Loucy (cell line): ENCODE measurements around the gene OXA1L.

Experiments
- H2AFZ ChIP-seq: fragments of 200-600 bp; sonication (generic); 2 replicates; pipeline ENCODE4 v1.6.0; 2016; ENCODE audit warnings: antibody characterized with exemption, mild to moderate bottlenecking, low read length, moderate library complexity
- H3F3A ChIP-seq: fragments of 200-600 bp; 2 replicates; pipeline ENCODE4 v1.6.0; 2016; ENCODE audit warnings: antibody characterized with exemption, low read depth, mild to moderate bottlenecking
- H3K27me3 ChIP-seq: fragments of 200-600 bp; sonication (generic); 2 replicates; pipeline ENCODE4 v1.6.1; 2014; ENCODE audit warnings: low read length, mild to moderate bottlenecking; ENCODE audit not compliant: insufficient read depth, poor library complexity, severe bottlenecking
- H3K36me3 ChIP-seq: fragments of 200-600 bp; sonication (generic); 2 replicates; pipeline ENCODE4 v1.6.1; 2016; ENCODE audit warnings: low read length; ENCODE audit not compliant: insufficient read depth
- H3K4me1 ChIP-seq: fragments of 200-600 bp; sonication (generic); 2 replicates; pipeline ENCODE4 v1.5.1; 2014; ENCODE audit warnings: low read length, mild to moderate bottlenecking; ENCODE audit not compliant: insufficient read depth, poor library complexity, severe bottlenecking
- H3K4me2 ChIP-seq: fragments of 200-600 bp; sonication (generic); 2 replicates; pipeline ENCODE4 v1.6.0; 2014; ENCODE audit warnings: antibody characterized with exemption, low read length, low read depth, mild to moderate bottlenecking; ENCODE audit not compliant: poor library complexity, severe bottlenecking
- H3K4me3 ChIP-seq: fragments of 200-600 bp; sonication (generic); 2 replicates; pipeline ENCODE4 v1.5.1; 2014; ENCODE audit warnings: low read length, mild to moderate bottlenecking, mixed read lengths; ENCODE audit not compliant: poor library complexity, severe bottlenecking
- H3K79me2 ChIP-seq: fragments of 200-600 bp; sonication (generic); 2 replicates; pipeline ENCODE4 v1.6.1; 2014; ENCODE audit warnings: low read length; ENCODE audit not compliant: insufficient read depth
- H3K9ac ChIP-seq: fragments of 200-600 bp; sonication (generic); 2 replicates; pipeline ENCODE4 v1.6.0; 2014; ENCODE audit warnings: mild to moderate bottlenecking, low read depth, low read length, moderate library complexity; ENCODE audit not compliant: poor library complexity, severe bottlenecking
- H3K9me2 ChIP-seq: fragments of 200-600 bp; sonication (generic); replicated peaks from 2 replicates; pipeline ENCODE4 v1.6.1; 2016; ENCODE audit warnings: low read depth, low read length, mixed read lengths
- H3K9me3 ChIP-seq: fragments of 200-600 bp; sonication (generic); 2 replicates; pipeline ENCODE4 v1.6.1; 2014; ENCODE audit warnings: mild to moderate bottlenecking, antibody characterized with exemption, low read length, low read depth; ENCODE audit not compliant: insufficient read depth
- H4K20me1 ChIP-seq: fragments of 200-600 bp; sonication (generic); 2 replicates; pipeline ENCODE4 v1.6.0; 2014; ENCODE audit warnings: antibody characterized with exemption, low read length, mild to moderate bottlenecking; ENCODE audit not compliant: insufficient read depth, poor library complexity, severe bottlenecking
- EZH2phosphoT487 ChIP-seq: fragments of 200-600 bp; IDR thresholded peaks from 2 replicates; pipeline ENCODE4 v1.6.1; 2018; ENCODE audit warnings: antibody characterized with exemption, mild to moderate bottlenecking, moderate library complexity, borderline replicate concordance
- TF ChIP-seq, protein P1 (sequence below): fragments of 200-600 bp; sonication (generic); conservative IDR thresholded peaks from 2 replicates; pipeline ENCODE4 v1.5.1; 2014; ENCODE audit warnings: mild to moderate bottlenecking, antibody characterized with exemption, low read length

The OXA1L gene

DNA sequence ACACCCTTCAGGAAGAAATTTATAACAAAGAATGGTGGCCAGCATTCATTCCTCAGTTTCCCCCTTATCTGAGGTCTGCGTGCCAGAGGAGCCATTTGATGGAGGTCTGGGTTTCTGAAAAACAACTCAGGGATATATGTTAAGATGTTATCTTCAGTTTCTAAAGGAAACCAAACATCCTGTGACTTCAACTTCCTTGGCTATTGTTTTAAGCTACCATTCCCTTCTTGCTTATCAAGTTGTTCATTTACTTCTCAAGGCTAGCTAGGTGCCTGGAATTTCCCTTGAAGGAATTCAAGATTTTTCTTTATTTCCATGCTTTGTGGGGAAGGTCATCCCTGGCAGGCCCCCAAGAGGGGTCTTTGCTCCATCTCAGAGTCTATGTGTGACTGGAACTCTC, 27.1 kb upstream of the OXA1L start:
- H3K4me2 ChIP-seq, result no peak overlapping the region
- no peaks in the 10 kb centered on the region for H3K36me3 ChIP-seq
- H4K20me1 ChIP-seq, result no peaks in the 10 kb centered on the region
- no peak overlapping the region for H2AFZ ChIP-seq
- H3K9me2 ChIP-seq, result no peaks in the 10 kb centered on the region
- no peaks in the 10 kb centered on the region for H3K27me3 ChIP-seq
- H3F3A ChIP-seq, result no peaks in the 10 kb centered on the region
- TF ChIP-seq, protein P1, sequence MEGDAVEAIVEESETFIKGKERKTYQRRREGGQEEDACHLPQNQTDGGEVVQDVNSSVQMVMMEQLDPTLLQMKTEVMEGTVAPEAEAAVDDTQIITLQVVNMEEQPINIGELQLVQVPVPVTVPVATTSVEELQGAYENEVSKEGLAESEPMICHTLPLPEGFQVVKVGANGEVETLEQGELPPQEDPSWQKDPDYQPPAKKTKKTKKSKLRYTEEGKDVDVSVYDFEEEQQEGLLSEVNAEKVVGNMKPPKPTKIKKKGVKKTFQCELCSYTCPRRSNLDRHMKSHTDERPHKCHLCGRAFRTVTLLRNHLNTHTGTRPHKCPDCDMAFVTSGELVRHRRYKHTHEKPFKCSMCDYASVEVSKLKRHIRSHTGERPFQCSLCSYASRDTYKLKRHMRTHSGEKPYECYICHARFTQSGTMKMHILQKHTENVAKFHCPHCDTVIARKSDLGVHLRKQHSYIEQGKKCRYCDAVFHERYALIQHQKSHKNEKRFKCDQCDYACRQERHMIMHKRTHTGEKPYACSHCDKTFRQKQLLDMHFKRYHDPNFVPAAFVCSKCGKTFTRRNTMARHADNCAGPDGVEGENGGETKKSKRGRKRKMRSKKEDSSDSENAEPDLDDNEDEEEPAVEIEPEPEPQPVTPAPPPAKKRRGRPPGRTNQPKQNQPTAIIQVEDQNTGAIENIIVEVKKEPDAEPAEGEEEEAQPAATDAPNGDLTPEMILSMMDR, result no peak
- TF ChIP-seq EZH2phosphoT487, result no peak
- H3K9ac ChIP-seq, result no peak overlapping the region
- no peak overlapping the region for H3K4me3 ChIP-seq
- no peaks in the 10 kb centered on the region for H3K79me2 ChIP-seq
- H3K9me3 ChIP-seq, result no peaks in the 10 kb centered on the region
- no peaks in the 10 kb centered on the region for H3K4me1 ChIP-seq

DNA sequence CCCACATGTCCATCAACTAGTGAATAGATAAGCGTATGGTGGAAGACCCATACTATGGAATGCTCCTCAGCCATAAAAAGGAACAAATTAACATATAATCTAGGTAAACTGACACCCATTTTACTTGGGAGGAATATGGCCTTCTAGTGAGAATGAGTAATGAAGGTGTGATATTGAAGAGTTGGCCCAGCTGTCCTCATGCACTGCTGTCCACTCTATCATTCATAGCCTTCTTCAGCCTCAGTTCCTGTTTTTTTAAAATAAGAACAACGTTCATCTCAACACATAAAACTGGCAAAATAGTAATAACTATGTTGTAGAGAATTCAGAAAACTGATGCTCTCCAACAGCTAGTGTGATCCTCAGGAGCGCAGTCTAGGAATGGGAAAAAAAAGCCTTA, 26.5 kb upstream of the OXA1L start:
- Histone ChIP-seq H3K27me3 (no peaks in the 10 kb centered on the region), H2AFZ (no peak overlapping the region), H3K4me1 (no peaks in the 10 kb centered on the region), H3K9me2 (no peaks in the 10 kb centered on the region), H3K9me3 (no peaks in the 10 kb centered on the region), H3K4me3 (no peak overlapping the region), H3K4me2 (no peak overlapping the region), H3K79me2 (no peaks in the 10 kb centered on the region), H4K20me1 (no peaks in the 10 kb centered on the region), H3K9ac (no peak overlapping the region), H3F3A (no peaks in the 10 kb centered on the region), H3K36me3 (no peaks in the 10 kb centered on the region)
- TF ChIP-seq, protein P1, result no peak
- TF ChIP-seq EZH2phosphoT487, result no peak

DNA sequence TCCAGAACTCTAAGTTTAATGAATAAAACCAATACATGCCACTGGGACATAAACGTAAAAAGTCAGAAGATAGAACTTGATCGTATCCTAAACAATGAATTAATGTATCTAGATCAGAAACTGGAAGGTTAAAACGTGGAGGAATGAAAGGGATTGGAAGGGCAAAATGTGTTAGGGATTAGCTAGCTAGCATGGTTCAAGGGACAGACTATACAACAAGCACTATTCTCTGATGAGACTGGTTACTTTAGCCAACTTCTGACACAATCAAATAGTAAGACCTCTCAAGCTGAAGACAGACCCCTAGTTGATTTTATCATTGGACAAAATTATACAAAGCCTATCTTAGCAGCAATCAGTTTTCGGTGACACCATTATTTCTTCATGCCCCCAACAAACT, 18.7 kb upstream of the OXA1L start:
- no peak overlapping the region for H2AFZ ChIP-seq

More for the DNA sequence above, 18.7 kb upstream of the OXA1L start:
- Histone ChIP-seq H3K9me3 (no peaks in the 10 kb centered on the region), H3K4me2 (no peak overlapping the region), H3K9ac (no peak overlapping the region), H3K4me3 (no peak overlapping the region), H3K9me2 (no peaks in the 10 kb centered on the region), H4K20me1 (no peaks in the 10 kb centered on the region), H3K36me3 (no peaks in the 10 kb centered on the region), H3K4me1 (no peaks in the 10 kb centered on the region), H3K27me3 (no peaks in the 10 kb centered on the region), H3F3A (no peaks in the 10 kb centered on the region), H3K79me2 (no peaks in the 10 kb centered on the region)
- TF ChIP-seq, protein P1, result no peak
- no peak for TF ChIP-seq EZH2phosphoT487
